CD14-positive monocyte (primary cell): Measurements from ENCODE around the gene KCNJ18. TPM values are rescaled to one million over a fixed set of nuclear protein-coding genes. Genes with fewer than 3 reads are reported as not detected.
A peak's percentile ranks its signal among the peaks of the same experiment; 100 is the strongest.
"Not testable (repeated sequence)": the region's sequence is repeated elsewhere in the genome, so short reads cannot be mapped to it uniquely, and the experiment has no call there.

ENCODE experiments used
- DNase-seq, 3 donors: peaks; one replicate each; pipeline ENCODE4 v3.0.0-alpha.2; 2011 to 2022
- H2AFZ ChIP-seq: 2 replicates; pipeline ENCODE4 v1.6.0; 2012; ENCODE audit warnings: mild to moderate bottlenecking, low read depth, low read length, inconsistent platforms; ENCODE audit not compliant: insufficient read depth, poor library complexity, severe bottlenecking
- H3K27ac ChIP-seq, 2 donors: 1 replicate in 1 of 2; 2 replicates in 1 of 2; pipeline ENCODE4 v1.5.1; 2012 to 2013; ENCODE audit warnings: low read length in 2 of 2, control low read depth in 1 of 2, inconsistent platforms in 1 of 2, low read depth in 1 of 2, mild to moderate bottlenecking in 1 of 2
- H3K27me3 ChIP-seq, 2 donors: one replicate each; pipeline versions ENCODE4 v1.6.0 to v1.6.1; 2011 to 2013; ENCODE audit warnings: low read length in 2 of 2; ENCODE audit not compliant: control insufficient read depth in 2 of 2, insufficient read depth in 2 of 2
- H3K36me3 ChIP-seq, 2 donors: replicated peaks in 1 of 2; 1 replicate in 1 of 2; 2 replicates in 1 of 2; pipeline versions ENCODE4 v1.5.1 to v1.6.1; 2012 to 2013; ENCODE audit warnings: low read length in 2 of 2, control low read depth in 1 of 2, inconsistent platforms in 1 of 2, mild to moderate bottlenecking in 1 of 2; ENCODE audit not compliant: insufficient read depth in 2 of 2, control insufficient read depth in 1 of 2
- H3K4me1 ChIP-seq, 2 donors: 1 replicate in 1 of 2; 2 replicates in 1 of 2; pipeline versions ENCODE4 v1.5.1 to v1.6.1; 2012 to 2013; ENCODE audit warnings: low read length in 2 of 2, control low read depth in 1 of 2, inconsistent platforms in 1 of 2, mild to moderate bottlenecking in 1 of 2, moderate library complexity in 1 of 2; ENCODE audit not compliant: insufficient read depth in 2 of 2, control insufficient read depth in 1 of 2
- H3K4me2 ChIP-seq: replicated peaks from 2 replicates; pipeline ENCODE3; 2012; ENCODE audit warnings: low read length, moderate library complexity, mild to moderate bottlenecking; ENCODE audit not compliant: poor library complexity, severe bottlenecking; ENCODE audit errors: extremely low read depth
- H3K4me3 ChIP-seq, 3 experiments: fragments of 200-600 bp in 1 of 3; sonication (generic) in 1 of 3; replicated peaks in 1 of 3; 1 replicate in 2 of 3; 2 replicates in 1 of 3; pipeline ENCODE4 v1.5.1; 2011 to 2013; ENCODE audit warnings: low read length in 3 of 3, mild to moderate bottlenecking in 3 of 3, control low read depth in 2 of 3, low read depth in 2 of 3, inconsistent platforms in 1 of 3, moderate library complexity in 1 of 3
- H3K79me2 ChIP-seq: 2 replicates; pipeline ENCODE4 v1.6.0; 2012; ENCODE audit warnings: mild to moderate bottlenecking, control low read depth, inconsistent platforms, low read length, moderate library complexity; ENCODE audit not compliant: insufficient read depth
- H3K9ac ChIP-seq: 2 replicates; pipeline ENCODE4 v1.6.0; 2017; ENCODE audit warnings: low read length, mild to moderate bottlenecking; ENCODE audit not compliant: insufficient read depth, poor library complexity, severe bottlenecking
- H3K9me3 ChIP-seq, 2 donors: replicated peaks in 1 of 2; 1 replicate in 1 of 2; 2 replicates in 1 of 2; pipeline versions ENCODE4 v1.5.1 to v1.6.1; 2012 to 2013; ENCODE audit warnings: low read length in 2 of 2, control low read depth in 1 of 2; ENCODE audit not compliant: control insufficient read depth in 1 of 2, insufficient read depth in 1 of 2
- H4K20me1 ChIP-seq: 2 replicates; pipeline ENCODE4 v1.6.0; 2012; ENCODE audit warnings: mild to moderate bottlenecking, low read length, control low read depth, moderate library complexity; ENCODE audit not compliant: insufficient read depth
- H3K27ac Mint-ChIP-seq, 7 donors: one replicate each; pipeline ENCODE4 v1.8.0; 2020; ENCODE audit warnings: mild to moderate bottlenecking in 7 of 7, mixed read lengths in 7 of 7, moderate library complexity in 6 of 7, inconsistent platforms in 2 of 7
- H3K27me3 Mint-ChIP-seq, 3 donors: one replicate each; pipeline ENCODE4 v1.8.0; 2021 to 2022; ENCODE audit warnings: low read depth in 3 of 3, mild to moderate bottlenecking in 3 of 3, mixed read lengths in 3 of 3, moderate library complexity in 3 of 3, inconsistent platforms in 1 of 3
- H3K36me3 Mint-ChIP-seq, 2 donors: one replicate each; pipeline ENCODE4 v1.8.0; 2020; ENCODE audit warnings: mixed read lengths in 2 of 2, inconsistent platforms in 1 of 2, mild to moderate bottlenecking in 1 of 2
- H3K4me1 Mint-ChIP-seq: one replicate; pipeline ENCODE4 v1.8.0; 2020; ENCODE audit warnings: mild to moderate bottlenecking, mixed read lengths
- H3K4me3 Mint-ChIP-seq, 2 donors: one replicate each; pipeline ENCODE4 v1.8.0; 2020; ENCODE audit warnings: mild to moderate bottlenecking in 2 of 2, mixed read lengths in 2 of 2, moderate library complexity in 1 of 2
- H3K9me3 Mint-ChIP-seq, 7 donors: one replicate each; pipeline ENCODE4 v1.8.0; 2020 to 2022; ENCODE audit warnings: mixed read lengths in 7 of 7, mild to moderate bottlenecking in 6 of 7, moderate library complexity in 6 of 7, inconsistent platforms in 2 of 7
- WGBS: methylation state at CpG from one replicate; pipeline ENCODE4 v1.1.5; 2013; ENCODE audit warnings: missing lambda C conversion rate; ENCODE audit not compliant: insufficient coverage; 5-methylcytosine and 5-hydroxymethylcytosine counted together
- intact Hi-C, 2 donors: fragments of 100-400 bp; cut with micrococcal nuclease; formaldehyde crosslinking; loops; one replicate each; pipeline versions ENCODE4 v1.15.0 to v1.15.1; 2023
- polyA plus RNA-seq, 3 donors: library from polyadenylated mRNA; depleted of rRNA in 1 of 3; unstranded in 2 of 3; stranded (reverse) in 1 of 3; fragments of 300-500 nt in 2 of 3; fragments of >200 nt in 1 of 3; fragmentation: Illumina TruSeq in 2 of 3; gene quantifications; 1 replicate in 2 of 3; 2 replicates in 1 of 3; pipeline ENCODE4 v1.2.3, GENCODE V29; 2012 to 2021
- TF ChIP-seq, protein P1 (sequence below): fragments of 200-600 bp; IDR thresholded peaks from one replicate; pipeline ENCODE4 v1.8.0; 2022; ENCODE audit warnings: antibody characterized with exemption, mild to moderate bottlenecking

KCNJ18 gene
- polyA plus RNA-seq, 3 donors, result not detected

DNA sequence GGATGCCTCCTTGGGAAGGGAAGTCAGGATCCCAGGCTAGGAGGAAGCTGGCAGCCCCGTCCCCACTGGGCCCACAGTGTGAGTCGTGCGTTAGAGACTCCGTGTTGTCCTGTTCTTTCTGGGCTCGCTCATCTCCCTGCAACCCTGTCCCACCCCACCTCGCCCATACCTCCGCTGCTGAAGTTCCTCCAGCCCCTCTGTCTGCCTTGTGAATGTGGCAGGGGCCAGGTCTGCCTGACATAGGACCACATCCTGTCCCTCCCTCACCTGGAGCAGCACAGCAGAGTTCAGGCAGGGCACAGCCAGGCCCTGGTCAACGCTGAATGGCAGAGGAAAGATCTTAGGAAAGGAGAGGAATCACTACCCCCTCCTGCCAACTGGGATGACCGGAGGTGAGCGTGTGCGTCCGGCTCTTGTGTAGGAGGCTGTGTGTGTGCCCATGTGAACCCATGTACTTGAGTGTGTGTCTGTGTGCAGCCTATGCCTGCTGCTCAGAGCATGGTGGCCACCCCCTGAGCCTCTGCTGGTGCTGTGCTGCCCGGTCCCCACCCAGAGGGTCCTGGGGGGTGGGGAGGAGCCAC, 12.8 kb downstream of the KCNJ18 start:
- H3K4me1 ChIP-seq, result no peaks in the 10 kb centered on the region
- no peak for DNase-seq
- H3K4me3 ChIP-seq, result no peak overlapping the region
- Mint-ChIP-seq H3K27me3 (peaks cover 0 to 2% (median 0%) of the 10 kb centered on the region in 3 donors), H3K27ac (peak overlapping the region in 1 of 7 donors; percentile 7), H3K4me3 (no peak overlapping the region), H3K4me1 (no peaks in the 10 kb centered on the region), H3K9me3 (peaks cover 4 to 43% (median 12%) of the 10 kb centered on the region in 7 donors), H3K36me3 (no peaks in the 10 kb centered on the region)
- TF ChIP-seq, protein P1, sequence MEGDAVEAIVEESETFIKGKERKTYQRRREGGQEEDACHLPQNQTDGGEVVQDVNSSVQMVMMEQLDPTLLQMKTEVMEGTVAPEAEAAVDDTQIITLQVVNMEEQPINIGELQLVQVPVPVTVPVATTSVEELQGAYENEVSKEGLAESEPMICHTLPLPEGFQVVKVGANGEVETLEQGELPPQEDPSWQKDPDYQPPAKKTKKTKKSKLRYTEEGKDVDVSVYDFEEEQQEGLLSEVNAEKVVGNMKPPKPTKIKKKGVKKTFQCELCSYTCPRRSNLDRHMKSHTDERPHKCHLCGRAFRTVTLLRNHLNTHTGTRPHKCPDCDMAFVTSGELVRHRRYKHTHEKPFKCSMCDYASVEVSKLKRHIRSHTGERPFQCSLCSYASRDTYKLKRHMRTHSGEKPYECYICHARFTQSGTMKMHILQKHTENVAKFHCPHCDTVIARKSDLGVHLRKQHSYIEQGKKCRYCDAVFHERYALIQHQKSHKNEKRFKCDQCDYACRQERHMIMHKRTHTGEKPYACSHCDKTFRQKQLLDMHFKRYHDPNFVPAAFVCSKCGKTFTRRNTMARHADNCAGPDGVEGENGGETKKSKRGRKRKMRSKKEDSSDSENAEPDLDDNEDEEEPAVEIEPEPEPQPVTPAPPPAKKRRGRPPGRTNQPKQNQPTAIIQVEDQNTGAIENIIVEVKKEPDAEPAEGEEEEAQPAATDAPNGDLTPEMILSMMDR, result no peak
- intact Hi-C loops, result no loop called here
- H3K9ac ChIP-seq, result no peak overlapping the region
- no peaks in the 10 kb centered on the region for H3K9me3 ChIP-seq
- H3K27ac ChIP-seq, result no peak overlapping the region
- no peak overlapping the region for H3K4me2 ChIP-seq
- 73% methylated on average over 12 of the region's 13 CpGs for WGBS
- H3K36me3 ChIP-seq, result no peaks in the 10 kb centered on the region
- H2AFZ ChIP-seq, result no peak overlapping the region
- H3K79me2 ChIP-seq, result no peaks in the 10 kb centered on the region
- H3K27me3 ChIP-seq, result no peaks in the 10 kb centered on the region
- H4K20me1 ChIP-seq, result no peaks in the 10 kb centered on the region

DNA sequence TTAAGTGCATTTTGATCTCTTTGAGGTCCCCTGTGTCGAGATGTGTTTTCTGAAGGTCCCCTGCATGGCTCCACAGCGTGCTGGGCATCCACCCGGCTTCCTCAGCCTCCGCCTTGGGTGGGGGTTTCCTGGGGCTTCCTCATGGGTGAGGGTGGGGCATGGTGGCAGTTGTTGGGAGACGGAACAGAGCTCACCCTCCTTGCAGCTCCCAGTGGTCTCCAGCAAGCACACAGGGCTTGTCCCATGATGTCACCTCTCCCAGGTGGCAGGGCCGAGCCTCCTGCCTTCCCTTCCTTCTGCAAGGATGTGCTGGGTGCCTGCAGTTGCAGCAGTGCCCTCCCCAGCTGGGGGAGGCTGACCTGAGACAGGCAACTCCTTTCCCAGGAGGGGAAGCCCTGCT, 13.4 kb downstream of the KCNJ18 start:
- H3K4me3 ChIP-seq, DNase-seq, H4K20me1 ChIP-seq, H3K9me3 ChIP-seq, H3K27me3 Mint-ChIP-seq, H3K27ac ChIP-seq, H3K9ac ChIP-seq, H3K79me2 ChIP-seq, H3K4me1 Mint-ChIP-seq, H3K4me3 Mint-ChIP-seq, H3K4me1 ChIP-seq, intact Hi-C loops, H3K27me3 ChIP-seq, H3K27ac Mint-ChIP-seq, H2AFZ ChIP-seq, H3K36me3 ChIP-seq, H3K4me2 ChIP-seq, H3K36me3 Mint-ChIP-seq: not testable (repeated sequence)
- WGBS, result 91% methylated on average over 4 of the region's 6 CpGs
- H3K9me3 Mint-ChIP-seq, result peaks cover 4 to 43% (median 12%) of the 10 kb centered on the region in 7 donors

DNA sequence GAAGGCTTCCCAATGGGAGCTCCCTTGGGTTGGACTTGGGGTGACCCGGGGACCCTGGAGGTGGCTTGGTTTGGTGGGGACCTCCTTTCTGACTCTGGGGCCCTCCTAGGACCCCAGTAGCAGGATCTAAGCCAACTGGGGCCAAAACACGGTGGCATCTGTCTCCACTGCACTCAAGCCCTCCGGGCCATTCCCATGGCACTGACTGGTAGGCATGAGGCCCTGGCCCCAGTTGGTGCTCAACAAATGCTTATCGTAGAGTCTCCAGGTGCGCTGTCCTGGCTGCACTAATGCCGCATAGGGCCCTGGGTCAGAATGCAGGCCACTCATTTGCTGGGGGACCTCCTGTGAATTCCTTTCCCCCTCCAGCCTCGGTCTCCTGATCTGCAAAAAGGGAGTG, 14.2 kb downstream of the KCNJ18 start:
- H3K9me3 ChIP-seq, H3K27me3 Mint-ChIP-seq, H3K4me1 ChIP-seq, DNase-seq, H3K9ac ChIP-seq, H3K79me2 ChIP-seq, H3K27ac ChIP-seq, H3K4me2 ChIP-seq, H4K20me1 ChIP-seq, H3K36me3 ChIP-seq, H3K4me1 Mint-ChIP-seq, intact Hi-C loops, H3K27ac Mint-ChIP-seq, H3K4me3 ChIP-seq, H3K27me3 ChIP-seq, H3K36me3 Mint-ChIP-seq, H2AFZ ChIP-seq, H3K4me3 Mint-ChIP-seq: not testable (repeated sequence)
- H3K9me3 Mint-ChIP-seq, result peaks cover 4 to 47% (median 12%) of the 10 kb centered on the region in 7 donors
- 86% methylated on average over 4 of the region's 7 CpGs for WGBS

DNA sequence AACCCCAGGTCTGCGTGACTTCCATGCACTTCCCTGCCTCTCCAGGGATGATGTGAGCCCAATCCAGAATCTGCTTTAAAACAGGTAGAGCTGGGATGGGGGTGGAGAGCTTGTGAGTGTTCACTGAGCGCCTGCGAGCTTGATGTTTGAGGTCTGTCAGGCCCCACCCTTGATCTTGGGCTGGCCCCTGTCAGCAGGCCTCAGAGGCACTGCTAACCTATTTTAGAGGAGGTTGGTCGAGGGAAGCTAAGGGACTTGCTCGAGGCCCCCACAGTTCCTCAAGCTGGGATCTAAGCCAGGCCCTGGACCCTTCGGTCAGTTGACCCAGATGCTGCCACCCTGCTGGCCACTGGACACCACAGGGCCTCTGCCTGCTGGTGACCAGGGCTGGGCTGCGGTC, 14.8 kb downstream of the KCNJ18 start:
- H3K36me3 ChIP-seq, H3K9me3 ChIP-seq, DNase-seq, H3K79me2 ChIP-seq, H3K27me3 ChIP-seq, H2AFZ ChIP-seq, H3K27ac ChIP-seq, H3K27ac Mint-ChIP-seq, H3K4me2 ChIP-seq, H3K4me3 Mint-ChIP-seq, H3K9ac ChIP-seq, H3K4me1 ChIP-seq, H3K27me3 Mint-ChIP-seq, H3K4me1 Mint-ChIP-seq, intact Hi-C loops, H4K20me1 ChIP-seq, H3K4me3 ChIP-seq, H3K36me3 Mint-ChIP-seq: not testable (repeated sequence)
- H3K9me3 Mint-ChIP-seq, result peaks cover 7 to 44% (median 12%) of the 10 kb centered on the region in 7 donors
- WGBS, result 82% methylated on average over 4 of the region's 7 CpGs
